GM19099 (cell line): Measurements from ENCODE around the gene PROSER3.

ENCODE experiments used
- POLR2A ChIP-seq: IDR thresholded peaks from 3 replicates; pipeline ENCODE4 v1.6.1; 2011; ENCODE audit warnings: low read depth; ENCODE audit not compliant: insufficient read length; ENCODE audit errors: extremely low read depth

The PROSER3 gene

DNA sequence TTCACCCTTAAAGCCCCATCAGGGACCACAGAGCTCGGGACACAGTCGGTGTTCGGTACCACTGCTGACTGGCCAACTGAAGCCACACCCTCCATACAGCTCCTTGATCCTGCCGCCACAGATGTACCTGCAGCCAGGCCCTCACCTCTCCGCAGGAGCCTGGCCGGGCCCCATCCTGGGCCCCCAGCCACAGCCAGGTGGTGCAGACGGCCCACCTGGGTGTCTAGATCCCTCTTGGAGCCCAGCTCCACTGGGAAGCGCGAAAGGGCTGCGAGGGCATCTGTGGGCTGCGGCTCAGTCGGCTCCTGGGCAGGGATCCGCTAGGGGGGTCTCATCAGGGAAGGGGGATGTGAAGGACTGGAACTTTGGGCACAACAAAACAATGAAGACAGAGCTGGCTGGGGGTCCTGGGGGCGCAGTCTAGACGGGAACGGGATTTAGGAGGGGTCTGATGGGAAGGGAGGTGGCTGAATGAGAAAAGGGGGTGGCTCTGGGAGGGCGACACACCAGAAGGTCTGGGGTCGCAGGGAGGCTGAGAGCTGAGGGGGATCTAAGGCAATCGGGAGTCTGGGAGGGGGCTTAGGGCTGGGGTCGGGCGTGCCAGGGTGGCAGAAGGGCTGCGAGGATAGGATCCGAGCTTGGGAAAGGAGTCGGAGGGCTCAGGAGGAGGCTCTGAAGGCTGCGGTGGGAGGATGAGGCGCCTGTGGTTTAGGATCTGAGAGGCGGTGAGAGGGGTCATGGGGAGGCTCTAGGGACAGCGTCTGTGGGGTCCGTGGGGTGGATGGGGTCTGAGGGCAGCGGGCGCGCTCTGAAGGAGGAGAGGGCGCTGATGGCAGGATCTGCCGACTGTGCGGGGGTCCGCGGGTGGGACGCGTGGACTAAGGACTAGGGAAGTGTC is 38.9 kb downstream of the PROSER3 start:
- TF ChIP-seq POLR2A, result no peak

DNA sequence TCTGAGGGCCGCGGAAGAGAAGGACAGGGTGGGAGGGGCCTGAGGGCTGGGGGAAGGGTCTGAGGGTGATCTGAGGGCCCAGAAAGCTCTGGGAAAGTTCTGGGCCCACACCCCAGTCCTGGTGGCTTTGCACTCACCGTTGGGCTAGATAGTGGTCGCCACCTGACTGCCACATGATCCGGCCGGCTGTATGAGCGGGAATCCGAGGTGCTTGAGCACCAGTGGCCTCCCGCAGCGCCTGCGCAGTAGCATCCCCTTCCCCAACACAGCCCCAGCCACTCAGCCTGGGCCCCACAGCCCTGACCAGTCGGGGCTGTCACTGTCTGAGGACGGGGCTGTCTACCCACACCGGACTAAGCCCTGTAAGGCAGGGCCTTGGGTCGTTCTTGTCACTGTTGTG is 39.7 kb downstream of the PROSER3 start:
- no peak for TF ChIP-seq POLR2A

DNA sequence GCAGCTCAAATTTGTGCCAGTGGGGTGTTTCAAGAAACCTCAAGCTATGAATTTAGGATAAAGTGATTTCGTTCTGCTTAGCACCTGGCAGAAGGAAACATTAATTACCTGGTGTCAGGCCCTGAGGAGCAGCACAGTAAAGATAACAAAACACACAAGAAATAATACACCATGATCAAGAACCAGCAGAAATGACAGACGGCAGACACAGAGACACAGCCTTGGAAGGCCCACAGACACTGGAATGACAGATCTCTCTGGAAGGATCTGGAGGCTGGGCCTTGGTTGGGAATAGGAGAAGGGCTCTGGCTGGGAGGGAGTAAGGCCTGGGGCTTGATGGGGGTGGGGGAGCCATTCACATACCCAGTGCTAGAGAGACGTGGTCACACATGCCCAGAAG is 43.9 kb downstream of the PROSER3 start:
- no peak for TF ChIP-seq POLR2A

DNA sequence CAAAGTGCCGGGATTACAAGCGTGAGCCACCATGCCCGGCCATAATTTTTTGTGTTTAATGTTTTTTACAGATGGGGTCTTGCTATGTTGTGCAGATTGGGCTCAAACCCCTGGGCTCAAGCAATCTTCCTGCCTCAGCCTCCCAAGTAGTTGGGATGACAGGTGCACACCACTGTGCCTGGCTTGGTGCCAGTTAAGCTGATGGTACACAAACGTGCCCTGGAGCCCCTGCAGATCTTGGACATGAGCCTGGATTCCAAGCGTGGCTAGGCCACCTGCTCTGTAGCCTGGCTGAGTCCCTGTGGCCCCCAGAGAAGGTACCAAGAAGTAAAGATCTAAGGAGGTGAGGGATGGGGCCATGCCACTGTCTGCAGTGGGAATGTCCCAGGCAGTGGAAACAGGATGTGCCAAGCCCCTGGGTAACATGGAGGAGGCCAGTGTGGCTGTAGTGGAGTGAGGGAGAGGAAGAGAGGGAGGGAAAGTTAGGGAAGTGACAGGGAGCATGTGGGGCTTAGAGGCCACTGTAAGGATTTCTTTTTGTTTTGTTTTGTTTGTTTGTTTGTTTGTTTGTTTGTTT is 47.6 kb downstream of the PROSER3 start:
- no peak for TF ChIP-seq POLR2A

DNA sequence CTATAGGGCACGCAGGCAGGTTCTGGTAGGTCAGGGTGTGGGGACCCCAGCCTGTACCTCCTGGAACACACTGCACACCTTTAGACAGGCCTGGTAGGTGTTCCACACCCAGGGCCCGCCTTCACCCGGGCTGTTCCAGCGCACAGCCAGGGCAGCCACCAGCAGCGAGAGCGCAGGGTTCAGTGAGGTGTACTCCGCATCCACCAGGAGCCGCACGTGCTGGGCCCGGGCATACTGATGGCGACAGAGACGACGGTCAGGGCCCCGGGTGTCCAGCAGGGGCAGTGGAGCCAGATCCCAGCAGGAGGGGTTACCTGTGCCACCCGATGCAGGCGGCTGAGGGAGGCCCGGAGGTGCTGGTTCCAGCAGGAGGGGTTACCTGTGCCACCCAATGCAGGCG is 48.6 kb downstream of the PROSER3 start:
- no peak for TF ChIP-seq POLR2A

DNA sequence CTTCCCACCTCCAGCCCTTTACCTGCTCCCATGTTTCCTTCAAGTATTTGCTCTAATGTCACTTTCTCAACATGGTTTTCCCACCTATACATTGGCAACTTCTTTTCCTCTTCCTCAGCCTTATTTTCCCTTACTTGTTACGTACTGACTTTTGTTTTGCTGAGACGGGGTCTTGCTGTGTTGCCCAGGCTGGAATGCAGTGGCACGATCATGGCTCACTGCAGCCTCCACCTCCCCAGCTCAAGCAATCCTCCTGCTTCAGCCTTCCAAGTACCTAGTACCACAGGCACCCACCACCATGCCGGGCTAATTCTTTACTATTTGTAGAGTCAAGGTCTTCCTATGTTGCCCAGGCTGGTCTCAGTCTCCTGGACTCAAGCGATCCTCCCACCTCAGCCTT is 49.7 kb downstream of the PROSER3 start:
- no peak for TF ChIP-seq POLR2A

DNA sequence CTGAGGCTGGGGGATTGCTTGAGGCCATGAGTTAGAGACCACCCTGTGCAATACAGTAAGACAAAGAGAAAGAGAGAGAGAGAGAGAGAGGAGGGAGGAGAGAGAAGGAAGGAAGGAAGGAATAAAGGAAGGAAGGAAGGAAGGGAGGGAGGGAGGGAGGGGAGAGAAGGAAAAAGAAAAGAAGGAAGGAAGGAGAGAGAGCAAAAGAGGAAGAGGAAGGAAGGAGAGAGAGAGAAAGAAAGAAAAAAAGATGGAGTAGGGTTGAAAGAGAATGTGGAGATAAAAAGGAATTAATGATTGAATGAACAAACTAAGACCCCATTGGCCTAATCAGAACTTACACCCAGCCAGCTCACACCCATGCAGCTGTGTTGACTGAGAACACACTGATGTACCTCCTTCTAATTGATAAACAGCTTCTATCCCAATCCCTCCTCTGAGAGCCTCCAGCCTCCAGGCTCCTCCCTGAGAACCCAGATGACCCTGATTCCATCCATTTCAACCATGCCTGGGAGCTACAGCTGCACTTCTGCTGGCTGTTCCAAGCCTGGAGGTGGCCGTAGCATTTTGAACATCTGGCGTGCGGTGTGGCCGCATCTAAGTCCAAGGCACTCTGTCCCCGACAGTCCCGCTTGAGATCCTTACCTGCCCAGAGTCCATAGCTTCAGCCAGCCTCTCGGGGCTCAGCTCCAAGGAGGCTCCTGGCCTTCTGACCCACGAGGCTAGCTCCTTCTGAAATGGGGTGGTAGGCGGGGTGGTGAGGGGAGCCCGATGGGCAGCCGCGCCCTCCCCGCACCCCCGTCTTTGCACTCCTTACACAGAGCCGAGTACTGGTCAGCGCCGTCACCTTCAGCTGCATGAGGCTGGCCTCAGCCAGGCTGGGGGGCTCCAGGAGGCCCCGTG is 53.6 kb downstream of the PROSER3 start:
- TF ChIP-seq POLR2A, result no peak

DNA sequence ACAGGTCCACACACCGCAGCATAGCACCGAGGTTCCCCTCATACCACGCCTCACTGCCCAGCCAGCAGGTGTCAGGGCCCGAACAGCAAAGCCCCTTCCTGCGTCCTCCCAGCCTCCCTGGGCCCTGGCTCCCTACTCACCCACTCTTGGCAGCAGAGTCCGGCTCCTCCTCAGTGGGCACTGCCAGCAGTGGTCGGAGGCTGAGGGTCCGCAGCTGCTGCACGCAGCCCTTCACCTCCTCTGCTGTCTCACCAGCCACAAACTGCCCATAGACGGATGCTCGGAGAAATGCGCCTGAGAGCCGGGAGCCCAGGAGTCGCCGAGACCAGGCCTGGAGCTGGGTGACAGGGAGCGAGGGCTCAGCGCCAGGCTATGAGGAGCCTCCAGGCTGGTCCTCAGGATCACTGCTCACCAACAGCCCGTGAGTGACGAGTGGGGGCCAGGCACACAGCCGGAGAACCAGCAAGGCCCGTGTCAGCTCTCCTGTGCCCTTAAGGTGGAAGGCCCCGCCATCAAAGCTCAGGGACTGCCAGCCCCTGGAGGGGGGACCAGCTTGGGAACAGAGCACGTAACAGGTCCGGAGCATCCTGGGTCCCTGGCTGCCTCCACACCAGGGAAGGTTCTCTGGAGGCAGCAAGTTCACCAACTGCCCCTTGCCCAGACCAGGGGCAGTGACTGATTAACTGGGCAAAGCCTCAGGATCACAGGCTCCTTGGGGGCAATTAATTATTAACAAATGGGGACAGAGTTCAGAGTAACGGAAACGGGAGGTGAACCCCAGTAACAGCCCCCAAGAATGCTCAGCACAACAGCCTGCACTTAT is 54.5 kb downstream of the PROSER3 start, which contains the start of gene PRODH2:
TSS of gene PRODH2 (minus strand) at position 626 of the 823 bp plus-strand sequence. CDS start at position 586, 40 bp downstream.
- no peak for TF ChIP-seq POLR2A

DNA sequence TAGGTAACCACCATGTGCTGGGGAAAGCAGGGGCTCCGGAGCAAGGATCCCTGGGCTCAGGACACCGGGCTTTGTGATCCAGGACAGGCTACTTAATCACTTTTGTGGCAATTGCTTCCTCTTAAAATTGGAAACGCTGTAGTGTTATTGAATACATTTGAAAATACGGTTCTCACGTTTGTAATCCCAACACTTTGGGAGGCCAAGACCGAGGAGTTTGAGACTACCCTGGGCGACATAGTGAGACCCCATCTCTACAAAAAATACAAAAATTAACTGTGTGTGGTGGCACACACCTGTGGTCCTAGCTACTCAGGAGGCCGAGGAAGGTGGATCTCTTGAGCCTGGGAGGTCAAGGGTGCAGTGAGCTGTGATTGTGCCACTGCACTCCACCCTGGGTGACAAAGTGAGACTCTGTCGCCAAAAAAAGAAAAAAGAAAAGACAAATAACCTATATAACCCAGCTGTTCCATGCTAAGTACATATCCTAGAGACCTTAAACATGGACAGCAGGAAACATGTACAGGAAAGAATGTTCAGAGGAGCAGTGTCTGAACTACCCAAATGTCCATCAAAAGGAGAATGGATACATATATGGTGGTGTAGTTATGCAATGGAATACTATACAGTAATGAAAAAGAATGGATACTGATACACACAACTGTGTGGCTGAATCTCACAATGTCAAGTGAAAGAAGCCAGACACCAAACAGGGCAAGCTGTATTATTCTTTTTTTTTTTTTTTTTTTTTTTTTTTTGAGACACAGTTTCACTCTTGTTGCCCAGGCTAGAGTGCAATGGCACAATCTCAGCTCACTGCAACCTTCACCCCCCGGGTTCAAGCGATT is 55.3 kb downstream of the PROSER3 start:
- TF ChIP-seq POLR2A, result no peak

DNA sequence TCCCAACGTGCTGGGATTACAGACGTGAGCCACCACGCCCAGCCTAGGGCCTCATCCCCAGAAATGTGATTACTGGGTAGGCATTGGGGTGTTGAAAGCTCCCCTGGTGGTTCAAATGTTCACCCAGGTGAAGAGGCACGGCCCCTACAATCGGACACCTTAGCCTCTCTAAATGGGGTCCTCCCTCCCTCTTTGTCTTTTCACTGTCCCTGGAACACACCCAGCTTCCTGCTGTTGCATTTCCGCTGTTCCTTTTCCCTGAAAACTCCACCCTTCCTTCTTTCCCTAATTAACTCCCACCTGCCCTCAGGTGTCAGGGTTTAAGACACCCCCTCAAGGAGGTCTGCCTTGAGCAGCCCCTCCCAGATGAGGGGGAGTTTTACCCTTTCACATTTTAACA is 58.3 kb downstream of the PROSER3 start:
- TF ChIP-seq POLR2A, result no peak

DNA sequence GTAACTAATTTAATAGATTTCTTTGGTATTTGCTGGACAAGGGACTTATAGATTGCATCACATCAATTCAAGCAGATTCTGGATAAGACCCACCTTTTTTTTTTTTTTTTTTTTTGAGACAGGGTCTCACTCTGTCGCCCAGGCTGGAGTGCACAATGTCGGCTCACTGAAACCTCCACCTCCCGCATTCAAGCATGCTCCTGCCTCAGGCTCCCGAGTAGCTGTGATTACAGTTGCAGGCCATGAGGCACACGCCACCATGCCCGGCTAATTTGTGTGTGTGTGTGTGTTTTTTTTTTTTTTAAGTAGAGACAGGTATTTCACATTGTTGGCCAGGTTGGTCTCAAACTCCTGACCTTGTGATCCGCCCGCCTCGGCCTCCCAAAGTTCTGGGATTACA is 58.9 kb downstream of the PROSER3 start:
- no peak for TF ChIP-seq POLR2A

DNA sequence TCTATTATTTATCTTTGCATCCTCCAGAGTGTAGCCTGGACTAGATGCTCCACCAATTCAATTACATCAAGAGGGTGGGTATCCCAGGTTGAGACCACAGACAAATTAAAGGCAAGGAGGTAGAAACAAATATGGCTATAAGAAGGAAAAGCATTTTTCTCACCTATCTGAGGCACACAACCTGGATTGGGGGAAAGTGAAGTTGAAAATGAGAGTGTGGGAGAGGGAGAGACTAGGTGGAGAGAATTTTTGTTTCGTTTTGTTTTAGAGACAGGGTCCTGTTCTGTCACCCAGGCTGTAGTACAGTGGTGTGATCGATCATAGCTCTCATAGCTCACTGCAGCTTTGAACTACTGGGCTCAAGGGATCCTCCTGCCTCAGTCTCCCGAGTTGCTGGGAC is 60.5 kb downstream of the PROSER3 start:
- no peak for TF ChIP-seq POLR2A
